Esophagus muscularis mucosa (tissue), 4 donors: ENCODE data around the gene RAB11FIP4. TPM values are rescaled to one million over a fixed set of nuclear protein-coding genes. Genes with fewer than 3 reads are reported as not detected.

Source experiments
- DNase-seq: peaks from one replicate; pipeline ENCODE4 v3.0.0-alpha.2; 2017; ENCODE audit errors: extremely low spot score
- H3K27ac ChIP-seq, 4 donors: fragments of 200-600 bp; sonication (generic); replicated peaks in 1 of 4; 1 replicate in 3 of 4; 2 replicates in 1 of 4; pipeline ENCODE4 v1.5.1; 2016 to 2019; ENCODE audit warnings: mild to moderate bottlenecking in 1 of 4
- H3K27me3 ChIP-seq, 4 donors: fragments of 200-600 bp; sonication (generic); one replicate each; pipeline versions ENCODE4 v1.5.1 to v1.6.0; 2016 to 2019
- H3K36me3 ChIP-seq, 4 donors: fragments of 200-600 bp; sonication (generic); one replicate each; pipeline ENCODE4 v1.5.1; 2016 to 2019
- H3K4me1 ChIP-seq, 4 donors: fragments of 200-600 bp; sonication (generic); one replicate each; pipeline ENCODE4 v1.5.1; 2016 to 2019
- H3K4me3 ChIP-seq, 4 donors: fragments of 200-600 bp; sonication (generic); 1 replicate in 2 of 4; 2 replicates in 2 of 4; pipeline ENCODE4 v1.5.1; 2016 to 2019; ENCODE audit warnings: mild to moderate bottlenecking in 4 of 4, moderate library complexity in 1 of 4
- H3K9me3 ChIP-seq, 4 donors: fragments of 200-600 bp; sonication (generic); 1 replicate in 3 of 4; 2 replicates in 1 of 4; pipeline ENCODE4 v1.5.1; 2016 to 2019
- CTCF ChIP-seq, 3 experiments: fragments of 200-600 bp in 2 of 3; fragments of 450-650 bp in 1 of 3; sonication (generic) in 2 of 3; IDR thresholded peaks; one replicate each; pipeline ENCODE4 v1.5.1; 2017 to 2019; ENCODE audit warnings: antibody characterized with exemption in 3 of 3, mild to moderate bottlenecking in 2 of 3, moderate library complexity in 1 of 3
- EP300 ChIP-seq: sonication (generic); formaldehyde crosslinking; IDR thresholded peaks from one replicate; pipeline ENCODE4 v1.6.1; 2017; ENCODE audit warnings: antibody characterized with exemption
- POLR2A ChIP-seq: fragments of 450-650 bp; IDR thresholded peaks from one replicate; pipeline ENCODE4 v1.6.1; 2017; ENCODE audit warnings: antibody characterized with exemption, moderate library complexity, mild to moderate bottlenecking, low read depth
- POLR2AphosphoS5 ChIP-seq, 2 donors: sonication (generic); formaldehyde crosslinking; IDR thresholded peaks; one replicate each; pipeline ENCODE4 v1.6.1; 2017; ENCODE audit warnings: antibody characterized with exemption in 2 of 2
- WGBS: methylation state at CpG from one replicate; pipeline ENCODE4 v1.1.5; 2018; 5-methylcytosine and 5-hydroxymethylcytosine counted together
- intact Hi-C: fragments of 100-400 bp; cut with DNase I; formaldehyde crosslinking; loops from one replicate; pipeline ENCODE4 v1.15.1; 2023
- total RNA-seq, 4 donors: library from RNA; depleted of rRNA; stranded (reverse); fragments of >200 nt; gene quantifications; one replicate each; pipeline versions ENCODE4 v1.1.0 to v1.2.1, GENCODE V29; 2016

RAB11FIP4 gene
- total RNA-seq, 4 donors from 2014 or later: 0.75 to 2.3 (median 1.7) TPM

- Histone ChIP-seq H3K27ac (no peak overlapping the region), H3K36me3 (no peaks in the 10 kb centered on the region), H3K4me3 (no peak overlapping the region), H3K27me3 (peaks cover 0 to 24% (median 0%) of the 10 kb centered on the region in 4 donors), H3K4me1 (no peaks in the 10 kb centered on the region), H3K9me3 (no peaks in the 10 kb centered on the region)
- DNase-seq: no peak
- WGBS: 80% methylated on average over 6 of the region's 6 CpGs
- TF ChIP-seq CTCF (IDR thresholded peaks at IDR 0.05) (no peak), EP300 (no peak), POLR2A (no peak), POLR2AphosphoS5 (IDR thresholded peaks at IDR 0.05) (no peak)
- intact Hi-C loops: no loop called here
Observed at GRCh38 chr17:31480067-31480466, 88.6 kb downstream of the RAB11FIP4 start.

GRCh38 chr17:31480904-31481782 is 89.7 kb downstream of the RAB11FIP4 start:
- intact Hi-C loops: no loop called here
- WGBS: 76% methylated on average over 8 of the region's 8 CpGs
- DNase-seq: no peak
- no peak for TF ChIP-seq POLR2A
- TF ChIP-seq CTCF (IDR thresholded peaks at IDR 0.05): no peak
- no peak for TF ChIP-seq POLR2AphosphoS5 (IDR thresholded peaks at IDR 0.05)
- Histone ChIP-seq H3K27me3 (peaks cover 0 to 33% (median 1%) of the 10 kb centered on the region in 4 donors), H3K9me3 (no peaks in the 10 kb centered on the region), H3K27ac (no peak overlapping the region), H3K4me1 (no peaks in the 10 kb centered on the region), H3K36me3 (no peaks in the 10 kb centered on the region), H3K4me3 (no peak overlapping the region)

DNA sequence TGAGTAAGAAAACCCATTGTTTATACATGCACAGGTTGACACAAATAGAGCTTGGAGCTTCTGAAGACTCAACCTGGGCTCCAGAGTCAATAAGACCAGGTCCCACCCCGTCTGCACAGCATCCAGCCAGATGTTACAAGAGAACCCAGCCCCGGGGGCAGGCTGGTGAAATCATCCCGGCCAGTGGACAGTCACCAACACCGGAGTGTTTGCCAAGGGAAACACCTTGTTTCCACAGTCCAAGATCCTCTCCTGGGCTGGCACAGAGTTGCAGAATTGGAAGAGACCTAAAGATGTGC is 90.3 kb downstream of the RAB11FIP4 start:
- no peak for TF ChIP-seq EP300
- H3K36me3 ChIP-seq: no peaks in the 10 kb centered on the region
- no peak for DNase-seq
- WGBS: 88% methylated on average over 3 of the region's 4 CpGs
- no peak overlapping the region for H3K4me3 ChIP-seq
- H3K9me3 ChIP-seq: no peaks in the 10 kb centered on the region
- H3K27me3 ChIP-seq: peaks cover 0 to 35% (median 2%) of the 10 kb centered on the region in 4 donors
- intact Hi-C loops: no loop called here
- H3K27ac ChIP-seq: no peak overlapping the region
- peaks cover 0 to 2% (median 1%) of the 10 kb centered on the region in 4 donors for H3K4me1 ChIP-seq

DNA sequence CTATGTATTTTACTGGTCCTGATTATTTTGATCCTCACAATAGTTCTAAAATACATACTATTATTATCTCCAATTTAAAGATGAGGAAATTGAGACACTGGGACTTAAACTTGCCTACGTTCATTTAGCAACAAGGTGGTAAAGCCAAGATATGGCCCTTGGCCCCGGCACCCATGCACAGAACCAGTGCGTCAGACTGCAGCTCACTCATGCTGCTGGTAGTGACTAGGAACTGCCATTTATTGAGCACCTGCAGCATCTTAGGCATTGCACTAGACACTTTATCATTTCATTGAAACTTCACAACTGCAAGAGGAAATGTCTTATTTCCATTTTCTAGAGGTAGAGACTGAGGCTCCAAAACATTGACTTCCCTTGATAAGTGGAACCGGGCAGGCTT is 93.3 kb downstream of the RAB11FIP4 start:
- no peak overlapping the region for H3K4me3 ChIP-seq
- peaks cover 16 to 26% (median 22%) of the 10 kb centered on the region in 4 donors for H3K4me1 ChIP-seq
- H3K36me3 ChIP-seq: no peaks in the 10 kb centered on the region
- 95% methylated on average over 4 of the region's 4 CpGs for WGBS
- TF ChIP-seq POLR2A: no peak
- TF ChIP-seq EP300: no peak
- TF ChIP-seq CTCF (IDR thresholded peaks at IDR 0.05): no peak
- TF ChIP-seq POLR2AphosphoS5 (IDR thresholded peaks at IDR 0.05): no peak
- peaks cover 0 to 53% (median 5%) of the 10 kb centered on the region in 4 donors for H3K27me3 ChIP-seq
- no peak overlapping the region for H3K27ac ChIP-seq
- intact Hi-C loops: no loop called here
- no peaks in the 10 kb centered on the region for H3K9me3 ChIP-seq
- DNase-seq: no peak

DNA sequence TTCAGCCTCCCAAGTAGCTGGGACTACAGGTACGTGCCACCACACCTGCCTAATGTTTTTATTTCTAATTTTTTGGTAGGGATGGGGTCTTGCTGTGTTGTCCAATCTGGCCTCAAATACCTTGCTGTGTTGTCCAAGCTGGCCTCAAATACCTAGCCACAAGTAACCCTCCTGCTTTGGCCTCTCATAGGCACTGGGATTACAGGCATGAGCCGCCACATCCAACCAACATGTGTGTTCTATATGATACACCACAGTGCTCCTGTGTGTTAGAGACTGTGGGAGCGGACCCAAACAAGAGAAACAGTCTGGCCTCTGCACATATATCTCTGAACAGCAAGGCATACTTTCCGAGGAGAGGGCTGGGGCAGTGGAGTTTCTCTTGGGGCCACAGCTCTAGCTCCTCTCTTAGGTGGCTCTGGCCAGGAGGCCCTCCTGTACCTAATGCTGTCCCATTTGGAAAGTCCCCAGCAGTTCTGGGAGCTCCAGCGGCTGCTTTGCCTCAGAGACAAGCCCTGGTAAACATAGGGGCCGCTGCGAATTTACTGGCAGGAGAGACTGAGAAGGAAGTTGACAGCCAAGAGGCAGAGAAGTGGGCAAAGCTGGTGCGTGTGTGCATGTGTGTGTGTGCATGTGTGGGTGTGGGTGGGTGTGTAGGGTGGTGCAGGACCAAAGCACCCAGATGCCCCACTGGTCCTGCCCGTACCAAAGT is 95.0 kb downstream of the RAB11FIP4 start:
- Histone ChIP-seq H3K4me3 (no peak overlapping the region), H3K27ac (no peak overlapping the region), H3K4me1 (peaks cover 16 to 26% (median 22%) of the 10 kb centered on the region in 4 donors), H3K9me3 (no peaks in the 10 kb centered on the region), H3K27me3 (peaks cover 0 to 50% (median 5%) of the 10 kb centered on the region in 4 donors), H3K36me3 (no peaks in the 10 kb centered on the region)
- no peak for DNase-seq
- TF ChIP-seq POLR2A (no peak), EP300 (no peak), POLR2AphosphoS5 (IDR thresholded peaks at IDR 0.05) (no peak), CTCF (IDR thresholded peaks at IDR 0.05) (no peak)
- WGBS: 80% methylated on average over 5 of the region's 9 CpGs
- intact Hi-C loops: no loop called here
